Keratinocyte (primary cell): ENCODE results near the gene ZC3H12D.

Experiments
- EZH2 ChIP-seq: IDR thresholded peaks from one replicate; pipeline ENCODE4 v1.6.1; 2012; ENCODE audit warnings: inconsistent platforms, mild to moderate bottlenecking, low read length, moderate library complexity
- TF ChIP-seq, protein P1 (sequence below), 3 experiments: IDR thresholded peaks in 1 of 3; conservative IDR thresholded peaks in 1 of 3; optimal IDR thresholded peaks in 1 of 3; 2 replicates in 2 of 3; 3 replicates in 1 of 3; pipeline versions ENCODE3 to v1.5.1; 2011; ENCODE audit warnings: low read length in 3 of 3, mild to moderate bottlenecking in 3 of 3, moderate library complexity in 2 of 3, control low read depth in 1 of 3, inconsistent platforms in 1 of 3; ENCODE audit not compliant: insufficient read depth in 2 of 3; ENCODE audit errors: extremely low read depth in 1 of 3

DNA sequence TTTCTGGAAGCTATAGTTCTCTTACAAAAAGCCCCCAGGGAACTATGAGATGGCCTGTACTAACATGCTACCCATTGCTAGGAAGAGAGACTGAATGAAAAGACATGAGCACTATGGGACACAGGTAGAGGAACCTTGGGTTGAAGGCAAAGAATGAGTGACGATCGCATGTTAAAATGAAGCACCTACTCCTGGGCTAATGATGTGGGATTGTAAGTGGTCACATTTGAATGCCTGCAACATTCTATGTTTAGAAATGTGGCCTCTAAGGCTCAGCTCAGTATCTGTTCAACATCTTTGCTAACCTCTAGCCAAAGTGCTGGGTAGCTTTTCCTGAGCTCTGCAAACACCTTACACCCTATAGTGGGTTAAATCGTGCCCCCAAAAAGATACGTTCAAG is 5.2 kb upstream of the ZC3H12D start:
- TF ChIP-seq, protein P1, sequence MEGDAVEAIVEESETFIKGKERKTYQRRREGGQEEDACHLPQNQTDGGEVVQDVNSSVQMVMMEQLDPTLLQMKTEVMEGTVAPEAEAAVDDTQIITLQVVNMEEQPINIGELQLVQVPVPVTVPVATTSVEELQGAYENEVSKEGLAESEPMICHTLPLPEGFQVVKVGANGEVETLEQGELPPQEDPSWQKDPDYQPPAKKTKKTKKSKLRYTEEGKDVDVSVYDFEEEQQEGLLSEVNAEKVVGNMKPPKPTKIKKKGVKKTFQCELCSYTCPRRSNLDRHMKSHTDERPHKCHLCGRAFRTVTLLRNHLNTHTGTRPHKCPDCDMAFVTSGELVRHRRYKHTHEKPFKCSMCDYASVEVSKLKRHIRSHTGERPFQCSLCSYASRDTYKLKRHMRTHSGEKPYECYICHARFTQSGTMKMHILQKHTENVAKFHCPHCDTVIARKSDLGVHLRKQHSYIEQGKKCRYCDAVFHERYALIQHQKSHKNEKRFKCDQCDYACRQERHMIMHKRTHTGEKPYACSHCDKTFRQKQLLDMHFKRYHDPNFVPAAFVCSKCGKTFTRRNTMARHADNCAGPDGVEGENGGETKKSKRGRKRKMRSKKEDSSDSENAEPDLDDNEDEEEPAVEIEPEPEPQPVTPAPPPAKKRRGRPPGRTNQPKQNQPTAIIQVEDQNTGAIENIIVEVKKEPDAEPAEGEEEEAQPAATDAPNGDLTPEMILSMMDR (optimal IDR thresholded peaks at IDR 0.05 in 1 of 3, IDR thresholded peaks at IDR 0.05 in 1 of 3, conservative IDR thresholded peaks at IDR 0.05 in 1 of 3; ENCODE audit: extremely low read depth in 1 of 3, insufficient read depth in 2 of 3, low read length in 3 of 3) = no peak
- no peak for TF ChIP-seq EZH2
